ENCODE results near the gene ALDH8A1. TPM values are rescaled to one million over a fixed set of nuclear protein-coding genes. Genes with fewer than 3 reads are reported as not detected.

The ALDH8A1 gene
- total and polyA plus RNA-seq, 2 of the 13 experiments (the other 11 are each of a cell fraction or from before 2014, with no cell fraction given): 1.1 to 3.4 TPM

- DNase-seq (ENCODE audit: low spot score) (no peak), FAIRE-seq (no peak), ATAC-seq (no peak)
- in situ Hi-C loops (cut with HindIII; ENCODE audit: extremely low pct_ligation_motif_present, low pct_unique_long_range_greater_than_20kb): no loop called here
- Histone ChIP-seq H3K36me3 (replicated peaks in 1 of 2; ENCODE audit: control insufficient read depth in 1 of 2, insufficient read depth in 2 of 2, low read length in 2 of 2) (peaks cover 2 to 30% of the 10 kb centered on the region in 2 experiments), H4K20me1 (ENCODE audit: insufficient read depth, low read length) (no peaks in the 10 kb centered on the region), H3K27ac (ENCODE audit: extremely low read length, insufficient read depth, low read length) (no peak overlapping the region), H3K4me2 (ENCODE audit: low read depth, low read length) (no peak overlapping the region), H3K79me2 (ENCODE audit: insufficient read depth, low read length) (no peaks in the 10 kb centered on the region), H3K9ac (ENCODE audit: insufficient read depth, low read depth, low read length) (no peak overlapping the region), H3K27me3 (ENCODE audit: control insufficient read depth in 1 of 2, insufficient read depth in 2 of 2, low read length in 2 of 2) (no peaks in the 10 kb centered on the region), H3K4me3 (replicated peaks in 1 of 3; ENCODE audit: insufficient read depth in 1 of 3, low read depth in 2 of 3, low read length in 3 of 3) (no peak overlapping the region), H3K9me3 (ENCODE audit: low read length) (no peaks in the 10 kb centered on the region), H3K4me1 (ENCODE audit: insufficient read depth, low read length) (no peaks in the 10 kb centered on the region), H2AFZ (ENCODE audit: low read length) (no peak overlapping the region)
- ChIA-PET POLR2A (no interaction called here), CTCF (ENCODE audit: low intra/inter-chr PET ratio, low total read pairs) (no interaction called here)
- TF ChIP-seq ATF7 (IDR thresholded peaks at IDR 0.05): peak; percentile 56; the same call in 1 of the 2 replicates
- TF ChIP-seq ATF7 (CRISPR knock-in tag; IDR thresholded peaks at IDR 0.05): no peak
- peak; percentile 70 for TF ChIP-seq CREB1 (IDR thresholded peaks at IDR 0.05)
- no peak for TF ChIP-seq CREB1 (CRISPR knock-in tag; IDR thresholded peaks at IDR 0.05)
- no peak for TF ChIP-seq ZNF430 (CRISPR knock-in tag; IDR thresholded peaks at IDR 0.05)
- TF ChIP-seq ZNF572 (CRISPR knock-in tag; IDR thresholded peaks at IDR 0.05): no peak
- BruUV-seq (replicated peaks): no TSS peak
- WGBS (ENCODE audit: low lambda C conversion rate): over 99% methylated on average over 6 of the region's 6 CpGs
- intact Hi-C loops (cut with micrococcal nuclease; ENCODE audit: unreplicated experiment): no loop called here
These were observed 42.3 kb upstream of the ALDH8A1 start for GRCh38 chr6:134992155-134992554.

- Histone ChIP-seq H3K27ac (ENCODE audit: extremely low read length, insufficient read depth, low read length) (no peak overlapping the region), H3K27me3 (ENCODE audit: control insufficient read depth in 1 of 2, insufficient read depth in 2 of 2, low read length in 2 of 2) (no peaks in the 10 kb centered on the region), H3K36me3 (replicated peaks in 1 of 2; ENCODE audit: control insufficient read depth in 1 of 2, insufficient read depth in 2 of 2, low read length in 2 of 2) (peaks cover 0 to 23% of the 10 kb centered on the region in 2 experiments; a peak in 4 of 5 replicates), H4K20me1 (ENCODE audit: insufficient read depth, low read length) (no peaks in the 10 kb centered on the region), H3K4me1 (ENCODE audit: insufficient read depth, low read length) (no peaks in the 10 kb centered on the region), H3K4me2 (ENCODE audit: low read depth, low read length) (no peak overlapping the region), H3K4me3 (replicated peaks in 1 of 3; ENCODE audit: insufficient read depth in 1 of 3, low read depth in 2 of 3, low read length in 3 of 3) (no peak overlapping the region), H3K79me2 (ENCODE audit: insufficient read depth, low read length) (no peaks in the 10 kb centered on the region), H2AFZ (ENCODE audit: low read length) (no peak overlapping the region), H3K9ac (ENCODE audit: insufficient read depth, low read depth, low read length) (no peak overlapping the region), H3K9me3 (ENCODE audit: low read length) (no peaks in the 10 kb centered on the region)
- no peak for FAIRE-seq
- no TSS peak for BruUV-seq (replicated peaks)
- no peak for DNase-seq (ENCODE audit: low spot score)
- ChIA-PET POLR2A (no interaction called here), CTCF (ENCODE audit: low intra/inter-chr PET ratio, low total read pairs) (no interaction called here)
- intact Hi-C loops (cut with micrococcal nuclease; ENCODE audit: unreplicated experiment): no loop called here
- in situ Hi-C loops (cut with HindIII; ENCODE audit: extremely low pct_ligation_motif_present, low pct_unique_long_range_greater_than_20kb): no loop called here
- 97% methylated on average over 3 of the region's 3 CpGs for WGBS (ENCODE audit: low lambda C conversion rate)
- no peak for ATAC-seq
- peak; percentile 74 for TF ChIP-seq MAFF (IDR thresholded peaks at IDR 0.05; ENCODE audit: low read depth, low read length)
- peak; percentile 82 to 88; a peak in 3 of 4 replicates for TF ChIP-seq MAFK (conservative IDR thresholded peaks at IDR 0.05 in 1 of 2, IDR thresholded peaks at IDR 0.05 in 1 of 2; ENCODE audit: low read length in 2 of 2)
- no peak for TF ChIP-seq KDM1A (CRISPR knock-in tag; IDR thresholded peaks at IDR 0.05)
- no peak for TF ChIP-seq MAZ (IDR thresholded peaks at IDR 0.05; ENCODE audit: borderline replicate concordance, low read depth, low read length)
- TF ChIP-seq MAZ (CRISPR knock-in tag; IDR thresholded peaks at IDR 0.05; ENCODE audit: low read depth): no peak
These were observed 40.4 kb upstream of the ALDH8A1 start for GRCh38 chr6:134990262-134990661.

All from HepG2 (cell line).